HG03520 (cell line): ENCODE data around the gene THADA.

Experiments used
- ATAC-seq: cut with Tn5 transposase; IDR thresholded peaks from one replicate; pipeline ENCODE4 v1.9.1; 2021; ENCODE audit warnings: mild to moderate bottlenecking, moderate library complexity; ENCODE audit not compliant: unreplicated experiment

The THADA gene

DNA sequence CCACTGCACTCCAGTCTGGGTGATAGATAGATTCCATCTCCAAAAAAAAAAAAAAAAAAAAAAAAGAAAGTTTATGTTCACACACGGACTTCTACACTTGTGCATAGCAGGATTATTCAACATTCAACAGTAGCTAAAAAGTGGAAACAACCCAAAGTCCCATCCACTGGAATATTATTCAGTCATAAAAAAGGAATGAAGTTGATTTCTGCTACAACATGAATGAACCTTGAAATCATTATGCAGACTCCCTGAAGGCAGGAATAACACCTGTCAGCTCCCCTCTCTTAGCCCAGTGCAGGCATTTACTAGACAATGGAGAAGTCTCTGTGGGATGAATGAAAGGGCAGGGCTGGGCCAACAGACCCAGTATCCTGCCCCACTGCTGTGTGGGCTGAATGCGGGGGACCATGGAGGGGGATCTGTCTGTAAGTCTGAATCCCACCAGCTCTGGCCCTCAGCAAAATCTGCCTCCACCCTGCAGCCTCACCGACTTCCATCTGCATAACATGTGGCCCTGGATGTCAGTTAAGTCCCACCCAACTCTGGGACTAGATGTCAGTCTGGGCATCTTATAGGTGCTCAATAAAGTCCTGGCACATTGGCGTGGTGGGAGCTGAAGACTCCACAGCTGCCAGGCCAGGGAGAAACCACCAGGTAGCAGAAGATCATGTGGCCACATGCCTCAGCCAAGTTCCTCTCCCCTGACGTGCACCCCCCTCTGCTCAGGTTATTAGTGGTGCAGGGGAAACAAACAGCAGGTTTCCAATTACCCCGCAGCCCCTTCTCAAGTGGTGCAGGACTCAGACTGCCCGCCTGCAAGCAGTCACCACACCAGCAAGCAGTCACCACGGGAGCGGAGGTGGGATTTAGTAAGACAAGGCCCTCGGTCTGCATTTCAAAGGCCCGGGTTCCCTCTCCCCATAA, 378.3 kb downstream of the THADA start:
- no peak for ATAC-seq

DNA sequence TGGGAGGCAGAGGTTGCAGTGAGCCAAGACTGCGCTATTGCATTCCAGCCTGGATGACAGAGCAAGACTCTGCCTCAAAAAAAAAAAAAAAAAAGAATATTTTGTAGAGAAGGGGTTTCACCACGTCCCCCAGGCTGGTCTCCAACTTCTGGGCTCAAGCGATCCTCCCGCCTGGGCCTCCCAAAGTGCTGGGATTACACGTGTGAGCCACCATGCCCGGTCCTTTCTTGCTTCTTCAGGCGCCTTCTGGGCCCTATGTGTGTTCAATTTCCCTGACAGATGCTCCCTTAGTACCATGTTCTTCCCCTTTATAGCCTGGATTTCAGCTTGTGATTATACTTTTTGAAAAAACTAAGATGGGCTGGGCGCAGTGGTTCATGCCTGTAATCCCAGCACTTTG, 379.2 kb downstream of the THADA start:
- ATAC-seq: no peak

DNA sequence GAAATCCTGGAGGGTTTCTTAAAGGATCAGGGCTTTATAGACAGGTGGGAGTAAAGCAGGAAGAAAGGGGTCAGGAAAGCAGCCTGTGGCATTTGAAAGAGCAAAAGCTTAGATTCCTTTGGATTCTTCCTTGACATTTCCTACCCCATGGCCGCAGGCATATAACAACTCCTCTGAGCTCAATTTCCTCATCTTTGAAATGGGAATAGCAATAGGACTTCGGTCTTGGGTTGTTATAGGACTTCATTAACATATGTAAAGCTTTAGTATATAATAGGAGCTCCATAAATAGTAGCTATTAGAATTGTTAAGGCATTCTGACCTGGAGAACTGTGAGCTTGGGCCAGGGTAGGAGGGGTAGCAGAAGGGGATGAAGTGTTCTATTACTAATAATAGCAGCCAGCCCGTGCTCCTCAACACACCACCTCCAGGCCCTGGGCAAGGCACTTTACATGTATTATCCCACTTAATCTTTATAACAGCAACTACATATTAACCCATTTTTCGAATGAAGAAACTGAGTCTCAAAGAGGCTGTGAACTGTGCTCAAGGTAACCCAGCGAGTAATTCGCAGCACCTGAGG, 380.1 kb downstream of the THADA start:
- no peak for ATAC-seq

- ATAC-seq: no peak
Observed at GRCh38 chr2:43214253-43214652, 381.6 kb downstream of the THADA start.

DNA sequence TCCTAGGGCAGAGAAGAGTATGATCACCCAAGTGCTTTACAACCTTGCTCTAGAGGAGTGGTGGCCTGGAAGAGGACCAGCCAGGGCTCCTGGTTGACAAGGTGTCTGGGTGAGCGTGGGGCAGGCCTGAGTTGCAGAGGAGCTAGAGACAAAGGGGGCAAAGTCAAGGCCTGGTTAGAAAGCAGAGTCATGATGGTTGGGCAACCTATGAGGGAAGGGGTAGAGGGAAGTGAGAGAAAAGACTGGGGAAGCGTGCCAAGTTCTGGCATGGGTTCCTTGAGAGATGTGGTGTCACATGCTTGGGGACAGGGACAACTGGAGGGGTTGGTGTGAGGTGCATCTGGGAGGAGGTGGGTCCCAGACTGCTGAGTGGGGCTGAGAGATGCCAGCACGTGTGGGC, 382.9 kb downstream of the THADA start:
- ATAC-seq: no peak

DNA sequence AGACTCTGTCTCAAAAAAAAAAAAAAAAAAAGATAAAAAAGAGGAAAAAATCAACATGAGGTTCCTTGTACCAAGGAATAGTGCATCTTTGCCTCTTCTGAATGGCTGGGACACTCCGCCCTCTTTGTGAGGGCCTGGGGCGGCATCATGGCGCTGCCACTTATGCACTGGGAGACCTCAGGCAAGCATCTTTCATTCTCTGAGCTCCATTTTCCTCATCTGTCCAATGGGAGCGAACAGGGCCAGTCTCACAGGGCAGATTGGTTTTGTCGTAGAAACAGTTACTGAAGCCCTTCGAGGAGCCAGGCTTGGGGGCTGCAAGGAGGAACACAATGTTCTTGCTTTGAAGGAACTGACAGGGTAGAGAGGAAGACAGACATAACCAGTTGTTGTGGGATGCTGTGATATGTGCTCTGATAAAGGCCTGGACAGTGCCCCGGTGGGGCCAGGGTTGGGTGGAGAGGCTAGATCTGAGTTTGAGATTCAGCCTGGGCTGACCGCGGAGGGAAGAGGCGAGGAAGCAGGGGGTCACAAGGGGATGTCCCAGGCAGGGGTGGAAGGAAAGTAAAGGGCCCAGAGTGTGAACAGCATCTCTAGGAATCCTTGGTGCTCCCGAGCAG, 383.5 kb downstream of the THADA start:
- no peak for ATAC-seq

DNA sequence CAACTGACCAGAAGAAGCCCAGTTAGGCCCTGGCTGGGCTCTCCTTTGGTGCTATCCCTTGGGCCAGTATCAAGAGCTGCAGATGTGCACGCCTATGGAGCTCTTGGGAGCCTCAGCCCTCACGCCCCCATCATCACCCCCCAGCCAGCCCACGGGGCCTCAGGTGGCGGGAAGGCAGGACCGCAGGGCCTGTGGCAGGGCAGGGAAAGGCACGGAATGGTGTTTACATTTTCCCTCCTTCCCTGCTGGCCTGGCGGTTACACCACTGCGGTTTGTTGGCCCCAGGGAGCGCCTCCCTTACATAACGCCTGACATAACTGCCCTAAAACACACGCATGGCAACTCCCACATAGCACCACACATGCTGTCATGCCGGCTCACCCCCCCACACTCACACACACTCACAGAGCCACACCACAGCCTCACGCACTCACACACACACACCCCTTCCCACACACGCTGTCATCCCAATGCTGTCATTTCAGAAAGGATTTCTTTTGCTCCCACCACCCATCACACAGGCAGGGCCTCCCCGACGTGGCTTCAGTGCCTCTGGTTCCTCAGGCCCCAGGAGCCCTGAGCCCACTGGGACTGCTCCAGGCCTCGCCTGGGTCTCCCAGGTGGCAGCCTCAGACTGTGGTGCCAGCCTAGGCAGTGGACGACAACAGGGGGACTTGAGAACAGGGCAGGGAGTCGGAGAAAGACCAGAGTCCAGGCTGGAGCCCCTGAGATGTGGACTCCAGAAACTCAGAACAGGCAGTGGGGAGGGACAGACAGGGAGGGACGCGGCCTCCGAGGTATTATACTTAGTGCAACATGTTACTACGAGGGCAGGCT, 385.2 kb downstream of the THADA start:
- no peak for ATAC-seq

- no peak for ATAC-seq
Observed at GRCh38 chr2:43210125-43210466, 385.7 kb downstream of the THADA start.

- ATAC-seq: no peak
Observed at GRCh38 chr2:43209204-43209717, 386.6 kb downstream of the THADA start.

- ATAC-seq: no peak
Observed at GRCh38 chr2:43207553-43208300, 388.1 kb downstream of the THADA start.

DNA sequence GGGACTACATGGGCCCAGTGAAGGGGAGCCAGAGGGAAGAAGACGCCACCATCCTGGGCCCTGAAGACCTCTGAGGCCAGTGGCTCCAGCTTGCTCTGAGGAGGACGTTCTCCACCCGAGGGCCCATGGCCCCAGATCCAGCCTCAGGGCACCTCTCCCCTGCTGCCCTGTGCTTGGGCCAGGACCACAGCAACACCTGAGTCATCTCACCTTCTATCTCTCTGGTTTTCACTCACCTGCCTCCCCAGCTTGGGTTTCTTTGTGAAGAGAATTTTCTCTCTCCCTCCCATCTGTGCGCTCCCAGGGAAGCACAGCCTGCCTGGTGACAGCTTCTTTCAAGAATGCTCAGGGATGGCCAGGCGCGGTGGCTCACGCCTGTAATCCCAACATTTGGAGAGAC, 389.2 kb downstream of the THADA start:
- ATAC-seq: no peak

- no peak for ATAC-seq
Observed at GRCh38 chr2:43203373-43203772, 392.5 kb downstream of the THADA start.

- no peak for ATAC-seq
Observed at GRCh38 chr2:43202289-43202688, 393.5 kb downstream of the THADA start.

DNA sequence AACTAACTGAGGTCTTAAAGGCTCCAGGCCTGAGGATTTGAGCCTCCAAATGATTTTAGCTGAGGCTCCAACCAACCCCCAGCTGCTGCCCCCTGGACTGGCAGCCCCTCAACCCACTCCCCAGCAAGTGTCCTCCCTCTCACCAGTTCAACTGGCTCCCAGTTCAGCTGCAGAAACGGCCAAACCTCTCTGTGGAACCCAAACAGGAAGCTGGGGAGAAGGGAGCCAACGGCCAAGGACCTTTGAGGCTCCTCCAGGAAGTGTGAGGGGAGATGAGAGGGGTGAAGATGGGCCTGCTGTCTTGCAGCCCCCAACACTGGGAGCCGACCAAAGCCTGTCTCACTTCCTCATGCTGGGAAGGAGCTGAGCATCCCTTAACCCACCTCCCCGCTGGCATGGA, 394.3 kb downstream of the THADA start:
- no peak for ATAC-seq

GRCh38 chr2:43201016-43201415, 394.8 kb downstream of the THADA start:
- ATAC-seq: no peak

DNA sequence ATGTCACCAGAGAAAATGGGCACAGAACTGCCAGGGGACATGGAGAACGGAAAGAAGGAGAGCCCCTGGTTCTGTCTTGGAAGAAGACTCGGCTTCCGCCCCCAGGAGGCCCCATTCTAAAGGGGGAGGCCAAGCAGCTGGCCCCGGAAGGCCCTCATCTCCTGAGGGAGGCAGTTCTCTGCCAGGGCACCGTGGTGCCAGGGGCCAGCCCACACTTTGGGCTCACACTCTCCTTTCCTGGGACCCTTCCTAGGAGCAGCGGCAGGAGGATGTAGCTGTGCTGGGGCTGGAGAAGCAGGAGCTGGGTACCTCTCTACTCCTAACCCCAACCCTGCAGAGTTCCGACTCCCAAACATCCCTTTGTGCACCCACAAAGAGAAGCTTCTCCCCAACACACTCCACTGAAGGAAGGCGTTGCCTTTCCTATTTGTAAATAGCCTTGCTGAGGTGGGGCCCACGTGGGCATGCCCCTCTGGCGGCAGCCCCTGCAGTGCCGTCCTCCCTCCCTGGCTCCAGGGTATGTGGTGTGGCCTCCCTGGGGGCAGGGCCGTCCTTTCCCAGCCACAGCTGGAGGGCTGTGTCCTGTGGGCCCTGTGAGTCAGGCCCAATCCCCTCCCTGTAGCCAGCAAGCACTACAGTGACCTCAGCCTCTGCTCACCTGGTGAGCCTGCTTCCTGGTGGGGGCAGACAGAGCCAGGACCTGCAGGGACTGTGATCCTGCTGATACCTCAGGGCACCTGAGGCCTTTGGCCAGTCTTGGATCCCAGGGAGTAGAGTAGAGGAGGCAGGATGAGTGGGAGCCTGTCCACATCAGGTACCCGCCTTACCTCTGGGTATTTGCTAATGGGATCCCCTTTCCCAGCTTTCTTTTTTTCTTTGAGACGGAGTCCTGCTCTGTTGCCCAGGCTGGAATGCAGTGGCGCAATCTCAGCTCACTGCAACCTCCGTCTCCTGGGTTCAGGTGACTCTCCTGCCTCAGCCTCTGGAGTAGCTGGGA, 396.0 kb downstream of the THADA start:
- no peak for ATAC-seq

DNA sequence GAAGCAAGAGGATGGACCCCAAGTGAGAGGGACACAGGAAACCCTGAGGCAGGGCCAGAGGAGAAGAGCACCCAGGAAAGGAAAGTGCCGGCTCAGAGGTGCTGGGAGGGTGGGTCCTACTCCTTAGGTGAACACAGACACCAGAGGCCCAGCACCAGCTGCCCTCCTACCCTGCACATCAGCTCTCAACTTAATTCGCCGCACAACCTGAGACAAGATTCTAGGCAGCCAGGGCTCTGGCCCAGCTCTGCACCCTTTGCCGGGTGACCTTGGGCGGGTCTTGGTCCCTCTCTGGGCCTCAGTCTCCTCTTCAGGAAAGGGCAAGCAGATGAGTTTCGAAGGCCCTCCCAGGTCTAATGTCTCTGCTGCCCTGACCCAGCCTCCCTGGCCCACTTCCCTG, 397.6 kb downstream of the THADA start:
- ATAC-seq: no peak

GRCh38 chr2:43197588-43197896, 398.3 kb downstream of the THADA start:
- no peak for ATAC-seq
